ENCODE data around the gene FGB.

Gene FGB

GRCh38 chr4:154562697-154563254 lies at the start of gene FGB:
TSS of gene FGB (plus strand) at chr4:154563011. CDS start at chr4:154563019, 8 bp downstream.
- DNase-seq (ENCODE audit: low read depth, low spot score) = no peak

- DNase-seq (ENCODE audit: low read depth, low spot score) = no peak
Measured at GRCh38 chr4:154516318-154517029, 46.3 kb upstream of the FGB start.

GRCh38 chr4:154517591-154517990 lies 45.2 kb upstream of the FGB start:
- no peak for DNase-seq (ENCODE audit: low read depth, low spot score)

- no peak for DNase-seq (ENCODE audit: low read depth, low spot score)
Measured at GRCh38 chr4:154519214-154519613, 43.6 kb upstream of the FGB start.

GRCh38 chr4:154521607-154522006 lies 41.2 kb upstream of the FGB start:
- no peak for DNase-seq (ENCODE audit: low read depth, low spot score)

- no peak for DNase-seq (ENCODE audit: low read depth, low spot score)
Measured at GRCh38 chr4:154526151-154526550, 36.7 kb upstream of the FGB start.

- no peak for DNase-seq (ENCODE audit: low read depth, low spot score)
Measured at GRCh38 chr4:154527308-154527707, 35.5 kb upstream of the FGB start.

- no peak for DNase-seq (ENCODE audit: low read depth, low spot score)
Measured at GRCh38 chr4:154528869-154529268, 33.9 kb upstream of the FGB start.

- peak; percentile 24 for DNase-seq (ENCODE audit: low read depth, low spot score)
Measured at GRCh38 chr4:154529728-154530519, 32.9 kb upstream of the FGB start.

GRCh38 chr4:154534296-154534695 lies 28.5 kb upstream of the FGB start:
- no peak for DNase-seq (ENCODE audit: low read depth, low spot score)

- no peak for DNase-seq (ENCODE audit: low read depth, low spot score)
Measured at GRCh38 chr4:154542271-154542879, 20.4 kb upstream of the FGB start.

GRCh38 chr4:154545689-154546088 lies 17.1 kb upstream of the FGB start:
- DNase-seq (ENCODE audit: low read depth, low spot score) = no peak

- peak; percentile 99 for DNase-seq (ENCODE audit: low read depth, low spot score)
Measured at GRCh38 chr4:154549894-154550790, 12.7 kb upstream of the FGB start, which contains the start of gene PLRG1. TSS of gene PLRG1 (minus strand) at chr4:154550400. CDS start at chr4:154550308, 92 bp downstream.

GRCh38 chr4:154551872-154552686 lies 10.7 kb upstream of the FGB start:
- DNase-seq (ENCODE audit: low read depth, low spot score) = peak; percentile 87

GRCh38 chr4:154559141-154559493 lies 3.7 kb upstream of the FGB start:
- no peak for DNase-seq (ENCODE audit: low read depth, low spot score)

GRCh38 chr4:154559494-154560418 lies 3.1 kb upstream of the FGB start:
- DNase-seq (ENCODE audit: low read depth, low spot score) = peak; percentile 75

GRCh38 chr4:154560419-154560801 lies 2.4 kb upstream of the FGB start:
- DNase-seq (ENCODE audit: low read depth, low spot score) = no peak

GRCh38 chr4:154560824-154561231 lies 2.0 kb upstream of the FGB start:
- peak; percentile 70 for DNase-seq (ENCODE audit: low read depth, low spot score)

- DNase-seq (ENCODE audit: low read depth, low spot score) = no peak
Measured at GRCh38 chr4:154564311-154564710, 1.5 kb downstream of the FGB start.
